Gastrocnemius medialis (tissue), 4 donors: ENCODE results near the gene SAMD1.

Experiments
- CTCF ChIP-seq, 5 experiments: fragments of 450-650 bp in 3 of 5; fragments of 200-600 bp in 2 of 5; sonication (generic) in 2 of 5; IDR thresholded peaks in 4 of 5; conservative IDR thresholded peaks in 1 of 5; 1 replicate in 4 of 5; 2 replicates in 1 of 5; pipeline ENCODE4 v1.5.1; 2016 to 2019; ENCODE audit warnings: antibody characterized with exemption in 5 of 5, mild to moderate bottlenecking in 3 of 5, moderate library complexity in 3 of 5
- POLR2A ChIP-seq, 2 donors: fragments of 450-650 bp; IDR thresholded peaks; one replicate each; pipeline ENCODE4 v1.6.1; 2017; ENCODE audit warnings: antibody characterized with exemption in 2 of 2, mild to moderate bottlenecking in 2 of 2, moderate library complexity in 2 of 2

GRCh38 chr19:14102756-14103155 lies 12.2 kb upstream of the SAMD1 start:
- TF ChIP-seq CTCF (IDR thresholded peaks at IDR 0.05 in 4 of 5, conservative IDR thresholded peaks at IDR 0.05 in 1 of 5) (no peak), POLR2A (IDR thresholded peaks at IDR 0.05) (no peak)
